ENCODE data around the gene PITPNM1.

Gene PITPNM1

GRCh38 chr11:67538306-67538705 lies 33.1 kb upstream of the PITPNM1 start:
- DNase-seq (no peak), ATAC-seq (replicated peaks) (no peak)
- H3K4me1 Mint-ChIP-seq (ENCODE audit: low read depth in 2 of 2): no peaks in the 10 kb centered on the region
- peaks cover 0 to 3% of the 10 kb centered on the region in 2 donors for H3K9me3 Mint-ChIP-seq
- H3K27ac Mint-ChIP-seq: no peak overlapping the region
- no peak overlapping the region for H3K4me3 Mint-ChIP-seq
- peaks cover 0 to 8% of the 10 kb centered on the region in 2 donors for H3K27me3 Mint-ChIP-seq
- no peaks in the 10 kb centered on the region for H3K36me3 Mint-ChIP-seq (ENCODE audit: insufficient read depth)

- Mint-ChIP-seq H3K36me3 (ENCODE audit: insufficient read depth) (no peaks in the 10 kb centered on the region), H3K27me3 (peaks cover 0 to 8% of the 10 kb centered on the region in 2 donors), H3K4me3 (no peak overlapping the region), H3K9me3 (peaks cover 0 to 3% of the 10 kb centered on the region in 2 donors), H3K4me1 (ENCODE audit: low read depth in 2 of 2) (no peaks in the 10 kb centered on the region), H3K27ac (no peak overlapping the region)
- ATAC-seq (replicated peaks): no peak
- no peak for DNase-seq
Measured at GRCh38 chr11:67535561-67535960, 30.4 kb upstream of the PITPNM1 start.

DNA sequence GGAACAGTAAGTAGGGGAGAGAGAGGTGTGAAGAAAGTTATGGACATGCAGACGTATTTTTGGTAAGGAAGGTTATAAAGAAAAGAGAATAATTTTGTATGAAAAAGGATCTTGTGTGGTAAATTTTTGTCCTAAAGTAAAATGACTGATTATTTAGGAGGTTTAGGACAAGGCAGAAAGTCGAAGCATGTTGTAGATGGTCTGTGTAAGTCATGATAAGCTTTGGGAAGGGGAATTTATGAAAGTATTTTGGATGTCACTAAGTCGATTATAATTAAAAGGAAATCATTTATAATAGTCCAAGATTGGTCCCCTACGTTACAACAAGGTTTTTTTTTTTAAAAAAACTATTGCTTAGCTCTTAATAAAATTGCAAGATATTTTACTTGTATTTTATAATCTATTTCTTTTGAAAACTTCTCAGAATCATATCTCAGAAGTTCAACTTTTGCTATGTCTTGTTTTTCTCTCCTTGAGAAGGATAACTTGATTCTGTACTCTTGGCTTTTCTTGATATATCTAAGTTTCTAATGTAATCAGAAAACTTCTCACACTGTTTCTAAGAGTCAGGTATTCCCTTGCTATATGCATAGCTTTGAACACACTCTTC lies 29.0 kb upstream of the PITPNM1 start:
- peaks cover 0 to 3% of the 10 kb centered on the region in 2 donors for H3K9me3 Mint-ChIP-seq
- no peak overlapping the region for H3K27ac Mint-ChIP-seq
- H3K4me1 Mint-ChIP-seq (ENCODE audit: low read depth in 2 of 2): peaks cover 0 to 1% of the 10 kb centered on the region in 2 donors
- no peaks in the 10 kb centered on the region for H3K36me3 Mint-ChIP-seq (ENCODE audit: insufficient read depth)
- DNase-seq: no peak
- no peak for ATAC-seq (replicated peaks)
- H3K4me3 Mint-ChIP-seq: no peak overlapping the region
- peaks cover 2 to 12% of the 10 kb centered on the region in 2 donors for H3K27me3 Mint-ChIP-seq

GRCh38 chr11:67532889-67533288 lies 27.7 kb upstream of the PITPNM1 start:
- no peak overlapping the region for H3K27ac Mint-ChIP-seq
- DNase-seq (no peak), ATAC-seq (replicated peaks) (no peak)
- H3K4me3 Mint-ChIP-seq: no peak overlapping the region
- peaks cover 0 to 1% of the 10 kb centered on the region in 2 donors for H3K4me1 Mint-ChIP-seq (ENCODE audit: low read depth in 2 of 2)
- H3K36me3 Mint-ChIP-seq (ENCODE audit: insufficient read depth): no peaks in the 10 kb centered on the region
- H3K9me3 Mint-ChIP-seq: peaks cover 0 to 3% of the 10 kb centered on the region in 2 donors
- peaks cover 6 to 15% of the 10 kb centered on the region in 2 donors for H3K27me3 Mint-ChIP-seq

DNA sequence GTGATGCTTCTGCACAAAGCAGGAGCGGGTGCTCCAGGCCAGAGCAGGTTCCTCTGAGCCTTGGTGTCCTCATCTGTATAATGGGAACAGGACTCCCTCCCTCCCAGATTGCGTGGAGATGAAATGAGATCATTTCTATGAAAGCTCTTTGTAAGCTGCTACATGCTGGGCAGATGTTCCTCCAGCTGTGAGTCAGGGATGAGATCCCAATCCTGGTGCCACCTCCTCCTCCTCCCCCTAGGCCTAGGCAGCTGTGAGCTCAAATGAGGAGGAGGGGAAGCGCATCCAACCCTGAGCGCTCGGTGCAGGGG lies 25.1 kb upstream of the PITPNM1 start:
- Mint-ChIP-seq H3K27me3 (peaks cover 18 to 41% of the 10 kb centered on the region in 2 donors), H3K36me3 (ENCODE audit: insufficient read depth) (no peaks in the 10 kb centered on the region), H3K27ac (no peak overlapping the region), H3K4me1 (ENCODE audit: low read depth in 2 of 2) (peaks cover 0 to 1% of the 10 kb centered on the region in 2 donors), H3K4me3 (no peak overlapping the region), H3K9me3 (peaks cover 0 to 3% of the 10 kb centered on the region in 2 donors)
- no peak for DNase-seq
- ATAC-seq (replicated peaks): no peak

GRCh38 chr11:67528376-67528775 lies 23.2 kb upstream of the PITPNM1 start:
- Mint-ChIP-seq H3K27me3 (peaks cover 18 to 52% of the 10 kb centered on the region in 2 donors), H3K9me3 (no peaks in the 10 kb centered on the region), H3K4me3 (no peak overlapping the region), H3K36me3 (ENCODE audit: insufficient read depth) (no peaks in the 10 kb centered on the region), H3K27ac (no peak overlapping the region), H3K4me1 (ENCODE audit: low read depth in 2 of 2) (peaks cover 0 to 1% of the 10 kb centered on the region in 2 donors)
- no peak for ATAC-seq (replicated peaks)
- no peak for DNase-seq

GRCh38 chr11:67525275-67525976 lies 20.3 kb upstream of the PITPNM1 start:
- DNase-seq (no peak), ATAC-seq (replicated peaks) (no peak)
- H3K27me3 Mint-ChIP-seq: peaks cover 18 to 66% of the 10 kb centered on the region in 2 donors
- no peaks in the 10 kb centered on the region for H3K9me3 Mint-ChIP-seq
- H3K27ac Mint-ChIP-seq: peak overlapping the region in 1 of 2 donors; percentile 70
- H3K36me3 Mint-ChIP-seq (ENCODE audit: insufficient read depth): no peaks in the 10 kb centered on the region
- peaks cover 0 to 1% of the 10 kb centered on the region in 2 donors for H3K4me1 Mint-ChIP-seq (ENCODE audit: low read depth in 2 of 2)
- H3K4me3 Mint-ChIP-seq: no peak overlapping the region

GRCh38 chr11:67524480-67524808 lies 19.3 kb upstream of the PITPNM1 start:
- H3K27me3 Mint-ChIP-seq: peaks cover 18 to 65% of the 10 kb centered on the region in 2 donors
- H3K27ac Mint-ChIP-seq: peak overlapping the region in 1 of 2 donors; percentile 73
- H3K36me3 Mint-ChIP-seq (ENCODE audit: insufficient read depth): no peaks in the 10 kb centered on the region
- no peaks in the 10 kb centered on the region for H3K9me3 Mint-ChIP-seq
- H3K4me3 Mint-ChIP-seq: no peak overlapping the region
- DNase-seq (no peak), ATAC-seq (replicated peaks) (no peak)
- peaks cover 0 to 1% of the 10 kb centered on the region in 2 donors for H3K4me1 Mint-ChIP-seq (ENCODE audit: low read depth in 2 of 2)

- Mint-ChIP-seq H3K4me1 (ENCODE audit: low read depth in 2 of 2) (no peaks in the 10 kb centered on the region), H3K27me3 (peaks cover 13 to 59% of the 10 kb centered on the region in 2 donors), H3K27ac (no peak overlapping the region), H3K9me3 (no peaks in the 10 kb centered on the region), H3K4me3 (no peak overlapping the region), H3K36me3 (ENCODE audit: insufficient read depth) (no peaks in the 10 kb centered on the region)
- no peak for DNase-seq
- ATAC-seq (replicated peaks): no peak
Measured at GRCh38 chr11:67523556-67524479, 18.7 kb upstream of the PITPNM1 start.

DNA sequence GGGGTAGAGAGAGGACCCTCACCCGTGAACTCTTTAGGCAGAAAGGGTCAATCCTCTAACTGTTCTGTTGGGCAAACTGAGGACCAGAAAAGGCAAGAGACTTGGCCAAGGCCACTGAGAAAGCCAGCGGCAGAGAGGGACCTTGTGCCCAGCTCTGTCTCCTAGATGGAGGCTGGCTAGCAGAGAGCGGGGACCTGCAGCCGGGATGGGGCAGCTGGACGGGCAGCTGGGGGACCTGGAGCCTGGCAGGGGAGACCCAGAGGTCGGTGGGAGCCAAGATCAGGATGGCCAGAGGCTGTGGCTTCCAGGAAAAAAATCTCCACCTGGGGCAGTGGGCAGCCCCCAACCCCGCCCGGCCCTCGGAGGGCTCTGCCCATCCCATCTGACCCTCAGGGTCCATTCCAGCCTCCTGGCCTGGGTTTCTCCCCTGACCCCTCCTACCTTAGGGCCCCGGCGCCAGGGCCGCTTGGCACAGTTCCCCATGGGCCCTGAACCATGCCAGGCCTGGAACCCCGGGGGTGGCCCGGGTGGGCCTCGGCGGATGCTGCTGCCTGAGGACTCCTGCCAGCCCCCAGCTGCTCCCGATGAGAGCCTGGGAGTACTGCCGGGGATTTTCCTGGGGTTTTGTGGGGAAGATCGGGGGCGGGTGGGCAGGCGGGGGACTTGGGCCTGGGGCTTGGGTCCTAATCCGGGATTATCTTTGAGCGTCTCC lies 17.8 kb upstream of the PITPNM1 start, which contains the start of gene CABP2:
TSS of gene CABP2 (minus strand) at position 603 of the 712 bp plus-strand sequence. CDS start at position 483, 120 bp downstream.
- ATAC-seq (replicated peaks) (no peak), DNase-seq (no peak)
- Mint-ChIP-seq H3K27ac (no peak within 1 kb of the TSS), H3K9me3 (no peaks in the 10 kb centered on the region), H3K36me3 (ENCODE audit: insufficient read depth) (no peaks in the 10 kb centered on the region), H3K27me3 (peaks cover 12 to 52% of the 10 kb centered on the region in 2 donors), H3K4me1 (ENCODE audit: low read depth in 2 of 2) (no peaks in the 10 kb centered on the region), H3K4me3 (no peak within 1 kb of the TSS)

DNA sequence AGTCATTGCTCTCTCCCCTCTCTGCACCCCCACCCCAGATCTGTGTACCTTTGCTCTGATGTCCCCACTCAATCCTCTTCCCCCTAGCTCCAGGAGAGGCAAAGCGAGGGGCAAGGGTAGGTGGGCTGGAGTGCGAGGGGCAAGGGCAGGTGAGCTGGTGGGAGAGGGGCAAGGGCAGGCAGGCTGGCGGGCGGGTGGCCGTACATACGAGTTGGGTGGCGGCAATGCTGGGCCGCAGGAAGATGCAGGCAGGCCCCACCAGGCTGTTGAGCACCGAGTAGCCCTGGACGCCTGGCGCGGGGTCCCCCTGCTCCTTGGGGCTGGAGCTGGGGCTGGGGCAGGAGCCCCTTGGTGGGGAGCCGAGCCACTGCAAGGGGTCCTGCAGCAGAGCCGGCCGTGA lies 17.2 kb upstream of the PITPNM1 start:
- no peaks in the 10 kb centered on the region for H3K9me3 Mint-ChIP-seq
- no peaks in the 10 kb centered on the region for H3K4me1 Mint-ChIP-seq (ENCODE audit: low read depth in 2 of 2)
- H3K27ac Mint-ChIP-seq: no peak overlapping the region
- no peak overlapping the region for H3K4me3 Mint-ChIP-seq
- ATAC-seq (replicated peaks): no peak
- no peak for DNase-seq
- H3K27me3 Mint-ChIP-seq: peaks cover 9 to 46% of the 10 kb centered on the region in 2 donors
- peaks cover 2% of the 10 kb centered on the region for H3K36me3 Mint-ChIP-seq (ENCODE audit: insufficient read depth)

GRCh38 chr11:67521924-67522323 lies 16.8 kb upstream of the PITPNM1 start:
- ATAC-seq (replicated peaks) (no peak), DNase-seq (no peak)
- Mint-ChIP-seq H3K4me1 (ENCODE audit: low read depth in 2 of 2) (no peaks in the 10 kb centered on the region), H3K4me3 (no peak overlapping the region), H3K36me3 (ENCODE audit: insufficient read depth) (peaks cover 3% of the 10 kb centered on the region), H3K27me3 (peaks cover 5 to 46% of the 10 kb centered on the region in 2 donors), H3K27ac (no peak overlapping the region), H3K9me3 (no peaks in the 10 kb centered on the region)
